Skin epidermis (tissue), 12 donors: ENCODE data around the gene ASTL.

Source experiments
- H3K27ac ChIP-seq, 21 experiments: fragments of 200-600 bp; sonication (generic) in 11 of 21; one replicate each; pipeline ENCODE4 v1.5.0; 2020; ENCODE audit warnings: mild to moderate bottlenecking in 3 of 21, inconsistent platforms in 2 of 21, moderate library complexity in 2 of 21
- H3K4me3 ChIP-seq, 7 experiments: fragments of 200-600 bp; sonication (generic) in 2 of 7; one replicate each; pipeline ENCODE4 v1.5.0; 2020; ENCODE audit warnings: inconsistent platforms in 2 of 7, mild to moderate bottlenecking in 2 of 7, moderate library complexity in 1 of 7

The ASTL gene

DNA sequence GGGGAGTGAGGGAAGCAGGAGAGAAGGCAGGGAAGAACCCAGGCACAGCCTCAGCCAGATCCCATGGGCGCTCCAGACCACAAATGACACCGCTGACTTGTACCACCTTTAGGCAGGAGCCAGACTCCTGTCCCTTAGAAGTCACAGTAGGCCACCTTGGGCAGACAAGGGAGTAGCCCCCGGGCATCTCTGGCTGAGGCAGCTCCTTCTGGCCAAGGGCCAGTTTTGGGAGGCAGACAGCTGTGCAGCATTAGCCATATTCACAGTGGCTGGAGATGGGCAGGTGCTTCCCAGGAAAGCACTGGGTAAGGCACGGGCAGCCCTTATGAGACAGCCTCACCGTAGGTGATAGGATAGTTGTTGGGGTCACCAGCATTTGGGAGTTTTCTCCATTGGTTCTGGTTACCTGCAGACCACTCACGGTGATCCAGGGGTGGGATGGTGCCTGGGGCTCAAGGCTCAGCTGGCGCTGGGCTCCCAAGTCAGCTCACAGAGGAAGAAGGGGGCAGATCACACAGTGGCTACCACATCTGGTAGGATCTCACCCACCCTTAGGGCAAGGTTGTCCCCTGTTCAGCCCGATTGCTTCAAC, 2.1 kb downstream of the ASTL start:
- Histone ChIP-seq H3K4me3 (no peak overlapping the region), H3K27ac (no peak overlapping the region)

DNA sequence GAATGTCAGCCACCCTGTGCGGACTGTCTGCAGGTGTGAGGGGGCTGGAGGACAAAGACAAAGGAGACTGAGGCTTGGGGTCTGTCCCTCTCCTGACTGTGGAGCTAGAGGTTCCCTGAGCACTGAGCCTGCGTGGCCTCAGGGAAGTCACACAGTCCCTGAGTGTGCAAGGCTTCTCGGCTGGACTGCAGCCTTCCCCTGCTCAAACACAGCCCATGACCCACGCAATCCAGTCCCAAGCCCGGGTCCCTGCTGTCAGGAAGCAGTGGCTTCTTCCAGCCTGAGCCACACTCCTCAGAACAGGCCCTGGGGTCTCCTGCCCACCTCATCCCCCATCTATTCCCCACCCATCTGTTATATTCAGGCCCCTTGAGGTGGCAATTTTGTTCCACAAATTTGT, 2.7 kb downstream of the ASTL start:
- H3K27ac ChIP-seq: no peak overlapping the region

DNA sequence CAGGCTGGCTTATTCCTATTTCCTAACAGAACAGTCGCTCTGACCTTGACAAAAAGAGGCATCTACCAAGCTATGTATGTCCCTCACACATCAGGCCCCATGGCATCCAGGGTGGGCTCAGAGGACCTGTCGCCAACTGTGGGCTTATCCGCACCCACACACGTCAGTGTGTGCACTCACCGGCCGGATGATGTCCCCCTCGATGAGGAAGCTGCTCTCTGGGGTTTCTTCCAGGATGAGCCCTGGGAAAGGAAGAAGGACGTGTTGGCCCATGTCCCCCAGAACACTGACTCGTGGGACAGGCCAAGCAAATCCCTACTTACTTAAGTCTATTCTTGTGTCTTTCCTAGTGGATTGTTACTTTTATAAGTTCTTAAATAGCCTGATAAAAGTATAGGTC, 3.1 kb downstream of the ASTL start:
- H3K4me3 ChIP-seq: no peak overlapping the region
- no peak overlapping the region for H3K27ac ChIP-seq

More for the DNA sequence above, 2.7 kb downstream of the ASTL start:
- no peak overlapping the region for H3K4me3 ChIP-seq

DNA sequence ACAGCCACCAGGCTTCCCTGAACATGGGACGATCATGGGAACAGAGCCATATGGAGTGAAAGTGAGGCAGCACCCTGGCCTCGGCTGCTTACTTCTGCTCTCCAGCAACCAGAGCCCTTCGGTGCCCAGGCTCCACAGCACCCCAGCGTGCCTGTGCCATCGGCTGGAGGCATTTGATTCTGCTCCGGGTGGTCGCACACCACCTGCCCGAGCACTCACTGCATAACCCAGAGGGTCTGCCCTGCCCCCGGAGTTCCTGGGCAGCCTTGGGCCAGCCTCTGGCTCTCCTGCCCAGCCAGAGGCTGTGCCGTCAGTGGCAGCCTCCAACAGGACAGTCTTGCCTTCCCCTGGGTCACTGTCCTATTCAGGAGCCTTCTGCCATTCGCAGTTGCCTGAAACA, 3.9 kb downstream of the ASTL start:
- H3K27ac ChIP-seq: no peak overlapping the region
- no peak overlapping the region for H3K4me3 ChIP-seq

DNA sequence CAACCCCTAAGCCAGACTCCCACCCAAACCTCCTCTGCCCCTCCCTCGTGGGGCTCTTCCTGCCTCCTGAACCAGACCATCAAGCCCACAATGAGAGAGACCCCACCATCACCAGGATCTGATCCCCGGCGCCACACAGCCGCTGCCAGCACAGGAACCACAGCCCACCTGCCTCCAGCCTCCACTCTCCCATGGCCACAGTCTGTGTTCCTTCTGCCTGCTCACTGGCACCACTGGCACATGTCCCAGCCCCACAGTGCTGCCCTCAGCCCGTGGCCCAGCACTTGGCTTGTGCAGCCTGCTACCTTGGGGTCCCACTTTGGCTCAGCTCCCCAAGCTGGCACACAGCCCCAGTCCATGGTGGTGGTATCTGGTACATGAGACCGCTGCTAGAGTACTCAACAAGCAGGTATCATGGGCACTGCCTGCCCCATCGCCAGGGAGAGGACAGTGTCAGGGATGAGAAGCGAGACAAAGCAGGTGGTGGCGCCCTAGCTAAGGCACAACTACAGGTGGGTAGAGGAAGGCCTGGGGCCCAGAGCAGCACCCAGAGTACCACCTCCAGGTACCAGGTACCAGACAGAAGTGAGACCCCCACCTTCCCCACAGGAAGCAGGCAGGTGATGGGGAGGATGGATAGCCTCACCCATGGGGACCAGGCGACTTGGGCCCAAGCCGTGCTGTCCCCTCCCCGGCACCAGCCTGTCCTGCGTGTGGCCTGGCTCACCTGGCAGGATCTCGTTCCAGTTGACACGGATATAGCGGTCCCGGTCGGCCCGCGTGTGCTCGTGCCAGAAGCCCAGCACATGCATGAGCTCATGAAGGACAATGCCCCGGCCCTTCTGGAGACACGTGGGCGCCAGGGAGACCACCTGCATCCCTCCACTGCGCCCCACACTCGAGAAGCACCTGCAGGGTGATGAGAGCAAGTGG, 6.2 kb downstream of the ASTL start:
- Histone ChIP-seq H3K4me3 (no peak overlapping the region), H3K27ac (no peak overlapping the region)

DNA sequence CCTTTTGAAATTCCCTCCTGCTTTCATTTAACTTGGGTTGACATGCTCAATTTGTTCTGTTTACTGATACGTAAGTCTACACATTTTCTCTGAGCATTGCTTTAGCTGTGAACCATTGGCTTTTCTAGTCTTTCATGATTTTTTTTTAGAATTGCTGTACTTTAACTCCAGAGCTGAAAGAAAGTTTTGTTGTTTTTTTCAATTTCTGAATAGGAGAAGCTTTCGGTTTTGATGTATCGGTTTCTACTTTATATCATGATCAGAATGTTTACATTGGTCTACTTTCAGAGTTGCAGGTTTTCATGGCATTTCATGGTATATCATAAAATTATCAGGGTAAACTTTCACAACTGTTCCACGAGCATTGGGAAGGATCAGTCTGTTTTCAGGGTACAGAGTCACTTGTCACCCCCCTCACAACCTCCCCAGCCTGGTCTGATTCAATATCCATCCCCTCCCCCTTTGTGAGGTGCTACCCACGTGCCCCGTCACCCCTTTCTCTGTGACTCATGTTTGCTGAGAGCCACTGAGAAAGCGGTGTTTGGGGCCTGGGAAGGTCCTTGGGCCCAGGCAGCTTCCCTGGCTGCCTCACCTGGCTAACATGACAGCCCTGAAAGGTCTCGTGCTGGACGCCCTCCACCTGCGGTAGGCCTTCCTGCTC, 7.0 kb downstream of the ASTL start:
- Histone ChIP-seq H3K4me3 (no peak overlapping the region), H3K27ac (no peak overlapping the region)

DNA sequence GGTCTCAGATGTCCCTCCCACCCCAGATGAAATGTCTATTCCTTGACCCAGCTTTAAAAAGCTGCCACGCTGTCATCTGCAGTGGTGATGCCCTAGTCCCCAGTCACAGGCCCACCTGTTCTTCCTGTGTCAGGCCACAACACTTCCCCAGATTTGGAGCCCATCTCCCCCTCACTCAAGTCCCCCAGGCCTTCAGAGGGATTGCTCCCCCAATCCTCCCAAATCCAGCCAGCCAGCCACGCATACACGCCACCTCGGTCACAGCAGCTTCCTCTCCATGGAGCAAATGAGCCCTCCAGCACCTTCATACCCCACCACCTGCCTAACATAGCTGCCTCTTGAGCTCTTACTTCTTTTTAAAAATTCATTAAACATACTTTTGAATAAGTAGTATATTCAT, 7.8 kb downstream of the ASTL start:
- H3K27ac ChIP-seq: no peak overlapping the region
- no peak overlapping the region for H3K4me3 ChIP-seq

DNA sequence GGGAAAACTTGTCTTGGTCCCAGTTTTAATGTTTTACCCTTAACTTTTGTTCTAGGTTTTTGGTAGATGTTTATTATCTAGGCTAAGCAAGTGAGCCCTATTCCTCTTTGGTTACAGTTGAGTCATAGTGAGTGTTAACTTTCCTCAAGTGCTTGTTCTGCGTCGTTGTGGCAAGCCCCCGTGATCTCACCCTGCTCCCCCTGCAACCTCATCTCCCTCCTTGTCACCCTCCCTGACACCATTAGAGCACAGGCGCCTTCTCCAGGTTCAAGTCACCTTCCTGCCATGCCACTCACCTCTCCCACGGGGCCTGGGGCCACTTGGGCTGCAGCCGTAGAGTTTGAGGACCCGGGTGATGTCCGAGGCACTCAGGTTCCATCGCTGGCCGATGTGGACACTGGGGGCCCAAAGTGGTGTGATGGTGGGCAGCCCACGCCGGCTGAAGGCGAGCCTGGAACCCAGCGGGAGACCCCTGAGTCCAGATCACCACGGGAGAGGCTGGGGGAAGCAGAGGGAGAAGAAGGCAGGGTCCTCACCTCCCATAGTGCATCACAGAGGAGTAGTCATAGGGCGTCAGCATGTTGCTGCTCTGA, 8.7 kb downstream of the ASTL start:
- H3K4me3 ChIP-seq: no peak overlapping the region
- no peak overlapping the region for H3K27ac ChIP-seq

DNA sequence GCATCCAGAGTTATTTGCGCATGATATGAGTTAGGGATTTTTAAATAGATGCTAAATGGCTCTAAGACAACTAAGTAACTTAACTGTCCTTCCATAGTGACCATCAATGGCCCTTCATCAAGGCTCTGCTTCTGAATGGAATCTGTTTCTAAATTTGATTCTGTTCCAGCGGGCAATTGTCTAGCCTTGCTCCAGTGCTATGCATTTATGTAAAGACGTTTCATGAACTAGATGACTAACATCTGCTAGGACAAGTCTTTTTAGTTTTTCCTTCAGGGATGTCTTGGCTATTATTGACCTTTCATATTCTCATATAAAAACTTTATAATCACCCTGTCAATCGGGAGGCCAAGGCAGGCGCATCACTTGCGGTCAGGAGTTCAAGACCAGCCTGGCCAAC, 9.8 kb downstream of the ASTL start:
- Histone ChIP-seq H3K27ac (no peak overlapping the region), H3K4me3 (no peak overlapping the region)

DNA sequence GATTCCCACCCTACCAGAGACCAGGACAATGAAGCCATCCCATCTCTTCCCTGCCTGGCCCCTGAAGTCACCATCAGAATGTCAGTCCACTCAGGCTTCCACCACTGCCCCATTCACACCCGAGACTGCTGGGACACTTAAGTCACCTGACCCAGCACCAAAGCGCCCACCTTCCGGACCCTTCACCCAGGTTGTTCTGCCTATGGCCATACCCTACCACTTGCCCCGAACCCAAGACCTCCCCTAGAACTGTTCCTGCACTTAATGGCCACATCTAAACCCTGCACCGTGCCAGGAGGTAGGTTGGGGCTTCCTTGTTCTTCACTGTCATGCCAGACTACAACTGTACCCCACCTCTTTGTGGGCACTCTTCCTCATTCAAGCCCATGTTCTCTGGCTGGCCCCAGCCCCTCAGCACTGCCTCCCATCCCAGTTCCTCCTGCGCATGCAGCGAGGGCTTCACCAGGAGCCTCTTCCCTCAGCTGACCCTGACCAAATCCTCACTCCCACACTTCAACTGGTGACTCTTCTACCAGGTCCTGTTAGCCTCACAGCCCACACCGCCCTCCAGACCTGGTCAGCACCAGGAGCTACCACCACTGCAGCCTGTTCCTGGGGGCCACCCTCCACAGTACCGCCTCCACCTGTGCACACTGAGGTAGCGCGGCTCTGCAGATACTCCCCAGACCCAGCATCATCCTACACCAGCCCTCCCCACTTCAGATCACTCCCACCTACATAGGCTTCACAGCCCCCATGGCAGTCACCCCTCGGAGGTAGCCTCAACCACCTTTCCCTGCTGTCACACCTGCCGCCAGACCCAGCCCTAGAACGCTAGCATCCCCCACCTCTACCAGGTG, 13.7 kb downstream of the ASTL start:
- H3K4me3 ChIP-seq: no peak overlapping the region
- H3K27ac ChIP-seq: no peak overlapping the region

DNA sequence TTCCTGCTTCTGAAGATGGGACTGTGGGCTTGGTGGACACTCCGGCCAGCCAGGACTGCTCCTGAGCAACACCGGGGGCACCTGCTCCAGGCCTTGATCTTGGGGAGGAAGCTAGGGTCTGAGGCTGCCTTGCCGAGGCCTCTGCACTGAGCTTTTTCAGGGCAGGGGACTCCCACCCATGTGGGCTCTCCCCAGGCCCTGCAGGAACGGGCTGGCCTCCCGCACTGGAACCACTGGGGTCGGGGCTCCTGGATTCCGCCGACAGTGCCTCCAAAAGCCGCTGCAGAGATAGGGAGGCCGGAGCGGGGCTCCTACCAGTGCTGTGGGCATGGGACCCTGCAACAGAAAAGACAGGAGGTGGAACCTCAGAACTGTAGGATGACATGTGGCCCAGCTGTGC, 14.4 kb downstream of the ASTL start:
- no peak overlapping the region for H3K4me3 ChIP-seq

DNA sequence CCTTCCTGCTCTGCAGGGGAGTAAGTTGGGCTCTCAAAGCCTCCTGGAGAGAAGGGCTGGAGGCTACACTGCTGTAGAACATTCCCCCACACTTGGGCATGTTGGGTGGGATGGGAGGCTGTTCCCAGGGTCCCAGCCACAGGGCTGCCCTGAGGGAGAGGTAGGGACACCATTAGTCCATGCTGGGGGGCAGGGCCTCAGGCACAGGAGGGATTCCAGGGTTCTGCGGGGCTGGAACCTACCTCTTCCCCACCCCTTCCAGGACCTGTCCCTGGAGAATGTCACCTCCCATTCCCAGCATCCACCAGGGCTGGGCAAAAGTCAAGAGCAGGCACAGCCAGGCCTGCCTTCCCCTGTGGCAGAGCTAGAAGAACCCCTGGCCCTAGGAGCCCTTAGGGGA, 15.0 kb downstream of the ASTL start:
- H3K4me3 ChIP-seq: no peak overlapping the region
- H3K27ac ChIP-seq: no peak overlapping the region

More for the DNA sequence above, 14.4 kb downstream of the ASTL start:
- H3K27ac ChIP-seq: no peak overlapping the region

DNA sequence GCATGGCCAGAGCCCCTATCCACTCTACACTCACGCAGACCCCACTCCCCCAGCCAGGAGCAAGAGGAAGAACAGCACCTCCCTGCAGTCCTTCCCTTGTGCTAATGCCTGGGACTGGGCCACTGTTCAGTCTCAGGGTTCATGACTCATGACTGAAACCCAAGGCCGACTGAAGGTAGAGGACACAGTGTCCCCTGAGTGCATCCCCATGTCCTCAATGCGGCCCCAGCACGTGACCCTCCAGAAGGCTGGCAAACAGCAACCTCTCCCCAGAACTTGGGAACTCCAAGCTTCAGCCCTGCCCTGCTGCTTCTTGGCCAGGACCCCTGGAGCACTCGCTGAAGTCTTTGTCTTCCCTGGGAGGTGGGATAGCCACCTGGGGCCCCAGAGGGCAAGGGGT, 15.9 kb downstream of the ASTL start:
- no peak overlapping the region for H3K27ac ChIP-seq
- no peak overlapping the region for H3K4me3 ChIP-seq

DNA sequence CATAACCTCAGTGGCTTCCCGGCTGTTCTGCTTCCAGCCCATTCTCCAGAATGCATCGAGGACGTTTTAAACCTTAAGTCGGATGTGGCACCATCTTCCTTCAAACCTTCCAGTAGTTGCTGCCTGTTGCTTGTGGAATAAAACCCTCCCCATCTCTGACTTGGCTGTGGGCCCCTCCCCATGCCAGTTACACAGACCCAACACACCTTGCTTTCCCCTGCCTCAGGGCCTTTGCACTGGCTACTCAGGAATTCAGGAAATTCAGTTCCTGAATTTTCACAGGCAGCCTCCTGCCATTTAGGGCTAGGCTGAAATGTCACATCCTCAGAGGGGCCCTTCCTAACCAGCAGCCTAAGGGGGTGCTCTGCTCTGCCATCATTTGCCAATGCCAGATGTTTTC, 16.9 kb downstream of the ASTL start:
- no peak overlapping the region for H3K4me3 ChIP-seq
- no peak overlapping the region for H3K27ac ChIP-seq

DNA sequence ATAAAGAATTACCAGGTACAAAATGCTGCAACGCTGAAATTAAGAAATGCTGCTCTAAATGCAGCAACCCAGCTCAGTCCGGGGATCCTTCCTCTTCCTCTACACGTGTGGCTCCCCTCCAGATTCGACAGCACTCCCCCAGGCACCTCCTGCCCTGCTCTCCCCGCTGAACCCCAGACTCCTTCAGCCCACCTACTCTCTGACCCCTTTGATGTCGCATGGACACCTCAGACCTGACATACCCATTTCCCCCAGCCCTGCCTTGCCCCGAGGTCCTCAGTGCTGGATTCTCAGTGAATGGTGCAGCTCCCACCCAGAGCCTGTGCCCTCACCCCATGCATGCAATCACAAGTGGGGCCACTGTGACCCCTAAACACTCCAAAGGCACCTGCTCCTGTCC, 17.3 kb downstream of the ASTL start:
- no peak overlapping the region for H3K27ac ChIP-seq
- no peak overlapping the region for H3K4me3 ChIP-seq

DNA sequence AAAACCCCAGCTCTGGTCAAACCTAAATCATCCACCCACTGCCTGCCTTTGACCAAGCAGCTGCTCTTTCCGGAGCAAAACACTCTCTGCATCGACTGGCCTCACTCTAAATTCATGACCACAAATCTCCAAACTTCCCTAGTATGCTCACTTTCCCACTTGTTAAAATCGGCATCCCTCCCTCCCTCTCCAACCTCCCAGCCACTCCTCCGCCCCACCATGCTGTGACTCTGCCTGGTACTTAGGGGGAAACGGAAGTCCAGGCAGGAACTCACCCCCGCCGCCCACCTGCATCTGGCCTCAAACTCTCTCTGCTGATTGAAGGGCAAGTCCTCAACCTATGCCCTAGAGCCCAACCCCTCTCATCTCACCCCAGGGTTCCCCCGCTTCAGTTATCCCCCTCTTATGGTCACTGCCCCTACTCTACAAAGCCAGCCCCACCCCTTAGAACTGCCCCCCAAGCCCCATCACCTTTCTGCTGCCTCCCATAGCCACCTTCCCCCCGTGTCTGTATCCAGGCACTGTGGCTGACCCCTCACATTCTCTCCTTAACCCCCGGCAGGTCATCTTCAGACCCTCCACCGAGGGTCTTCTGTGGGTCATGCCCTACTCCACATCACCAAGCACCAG, 18.1 kb downstream of the ASTL start:
- Histone ChIP-seq H3K4me3 (no peak overlapping the region), H3K27ac (no peak overlapping the region)

DNA sequence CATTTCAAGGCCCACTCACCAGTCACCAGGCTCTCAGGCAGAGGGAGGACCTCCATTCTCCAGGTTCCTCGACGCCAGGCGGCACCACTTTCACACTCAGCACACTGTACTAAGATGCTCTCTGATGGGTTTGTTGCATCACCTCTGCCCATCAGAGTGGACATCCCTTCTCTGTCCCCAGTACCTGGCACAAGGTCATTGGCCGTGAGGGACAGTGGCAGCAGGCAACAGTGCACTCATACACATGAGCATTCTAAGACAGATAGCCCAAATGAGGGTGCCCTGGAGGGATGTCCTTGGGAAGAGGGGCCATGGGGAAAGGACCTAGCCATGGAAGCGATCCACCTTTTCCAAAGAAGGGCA, 18.9 kb downstream of the ASTL start:
- no peak overlapping the region for H3K27ac ChIP-seq
- H3K4me3 ChIP-seq: no peak overlapping the region

DNA sequence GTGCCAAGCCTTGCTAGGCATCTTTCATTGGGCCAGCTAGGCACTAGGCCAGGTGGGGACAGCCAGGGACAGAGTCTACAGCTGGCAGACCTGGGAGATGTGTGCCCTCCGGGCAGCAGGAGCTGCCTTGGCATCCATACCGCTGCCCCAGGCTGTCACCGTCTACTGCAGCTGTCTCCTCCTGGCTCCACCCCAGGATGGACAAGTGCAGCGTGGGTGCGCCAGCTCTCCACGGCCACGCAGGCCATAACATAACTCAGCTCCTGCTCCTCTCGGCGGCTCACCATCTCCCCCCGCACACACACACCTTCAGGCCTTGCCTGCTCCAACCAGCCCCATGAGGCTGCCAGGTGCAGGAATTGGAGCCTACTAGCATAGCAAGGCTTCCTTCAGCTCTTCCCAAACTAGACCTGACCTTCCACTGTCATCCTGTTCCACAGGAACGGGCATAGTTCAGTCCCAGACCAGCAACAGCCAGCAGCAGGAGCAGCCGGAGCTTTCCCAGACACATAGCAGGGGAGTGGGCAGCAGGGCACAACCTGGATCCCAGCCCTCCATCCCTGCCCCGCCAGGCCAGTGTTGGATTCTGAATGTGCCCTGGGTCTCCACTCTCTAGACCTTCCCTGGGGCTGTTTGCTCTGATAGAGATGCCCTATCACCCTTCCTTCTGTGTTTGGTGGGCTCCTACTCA, 19.5 kb downstream of the ASTL start:
- Histone ChIP-seq H3K4me3 (no peak overlapping the region), H3K27ac (no peak overlapping the region)
